Endothelial cell of umbilical vein (primary cell): ENCODE measurements around the gene PGBD2. TPM values are rescaled to one million over a fixed set of nuclear protein-coding genes. Genes with fewer than 3 reads are reported as not detected.

Experiments
- BruUV-seq: library from RNA; stranded (reverse); fragments of 400-500 nt; replicated peaks from 2 replicates; lab custom pipeline; 2021; lab: Mats Ljungman, UMichigan
- CTCF ChIA-PET: fragments of 300-600, 350-600 bp; sonication (Branson Sonifier 250); formaldehyde crosslinking; loops from one replicate; lab custom pipeline; 2021; ENCODE audit warnings: antibody characterized with exemption, inconsistent platforms; lab: Charles Lee
- POLR2A ChIA-PET: fragments of 300-600, 350-600 bp; sonication (Branson Sonifier 250); formaldehyde crosslinking; loops from one replicate; lab custom pipeline; 2021; ENCODE audit warnings: antibody characterized with exemption, inconsistent platforms; lab: Charles Lee
- DNase-seq: peaks from one replicate; pipeline ENCODE4 v3.0.0-alpha.2; 2011; ENCODE audit warnings: low read depth, low spot score
- FAIRE-seq: peaks from 2 replicates; lab custom pipeline; 2011; peaks lifted over from hg19 to GRCh38; lab: Jason Lieb, UNC
- H2AFZ ChIP-seq: 2 replicates; pipeline ENCODE4 v1.6.0; 2012; ENCODE audit warnings: low read depth, low read length, control low read depth, inconsistent platforms
- H3K27ac ChIP-seq: 2 replicates; pipeline ENCODE4 v1.5.1; 2011; ENCODE audit warnings: low read depth, mild to moderate bottlenecking, control low read depth, low read length, moderate library complexity; ENCODE audit not compliant: insufficient read depth
- H3K27me3 ChIP-seq, 2 experiments: 2 replicates each; pipeline versions ENCODE4 v1.6.0 to v1.6.1; 2011; ENCODE audit warnings: low read length in 2 of 2, mixed read lengths in 1 of 2; ENCODE audit not compliant: control insufficient read depth in 2 of 2, insufficient read depth in 2 of 2
- H3K36me3 ChIP-seq, 2 experiments: 2 replicates in 1 of 2; 3 replicates in 1 of 2; pipeline ENCODE4 v1.5.1; 2011; ENCODE audit warnings: low read length in 2 of 2, mild to moderate bottlenecking in 1 of 2, moderate library complexity in 1 of 2; ENCODE audit not compliant: control insufficient read depth in 2 of 2, insufficient read depth in 2 of 2; ENCODE audit errors: extremely low read depth in 1 of 2
- H3K4me1 ChIP-seq: 3 replicates; pipeline ENCODE4 v1.5.1; 2011; ENCODE audit warnings: mild to moderate bottlenecking, low read length; ENCODE audit not compliant: control insufficient read depth, insufficient read depth; ENCODE audit errors: extremely low read depth
- H3K4me2 ChIP-seq: 2 replicates; pipeline ENCODE4 v1.6.1; 2011; ENCODE audit warnings: low read length, control low read depth, mixed read lengths; ENCODE audit not compliant: insufficient read depth
- H3K4me3 ChIP-seq, 3 experiments: fragments of 200-600 bp in 1 of 3; sonication (generic), shearing (Covaris generic) in 1 of 3; replicated peaks in 1 of 3; 2 replicates each; pipeline ENCODE4 v1.5.1; 2011 to 2016; ENCODE audit warnings: control low read depth in 3 of 3, low read length in 3 of 3, mild to moderate bottlenecking in 2 of 3, inconsistent platforms in 1 of 3, low read depth in 1 of 3, moderate library complexity in 1 of 3; ENCODE audit not compliant: insufficient read depth in 1 of 3
- H3K79me2 ChIP-seq: 2 replicates; pipeline ENCODE4 v1.6.0; 2012; ENCODE audit warnings: low read length, inconsistent platforms; ENCODE audit not compliant: control insufficient read depth, insufficient read depth
- H3K9ac ChIP-seq: replicated peaks from 2 replicates; pipeline ENCODE3; 2011; ENCODE audit warnings: low read length, control low read depth; ENCODE audit not compliant: insufficient read depth; ENCODE audit errors: extremely low read depth
- H3K9me1 ChIP-seq: replicated peaks from 3 replicates; pipeline ENCODE4 v1.6.0; 2011; ENCODE audit warnings: mild to moderate bottlenecking, low read length; ENCODE audit not compliant: control insufficient read depth, insufficient read depth; ENCODE audit errors: extremely low read depth
- H3K9me3 ChIP-seq: replicated peaks from 2 replicates; pipeline ENCODE4 v1.5.1; 2012; ENCODE audit warnings: low read length, inconsistent platforms; ENCODE audit not compliant: control insufficient read depth, insufficient read depth
- H4K20me1 ChIP-seq: replicated peaks from 2 replicates; pipeline ENCODE3; 2011; ENCODE audit warnings: mild to moderate bottlenecking, low read length; ENCODE audit not compliant: control insufficient read depth, insufficient read depth; ENCODE audit errors: extremely low read depth
- EZH2 ChIP-seq: IDR thresholded peaks from 2 replicates; pipeline ENCODE4 v1.6.1; 2012; ENCODE audit warnings: borderline replicate concordance, low read depth, mild to moderate bottlenecking, moderate library complexity, low read length, inconsistent platforms; ENCODE audit not compliant: severe bottlenecking
- FOS ChIP-seq: IDR thresholded peaks from 2 replicates; pipeline ENCODE4 v1.6.1; 2011; ENCODE audit warnings: mild to moderate bottlenecking, low read length, moderate library complexity, borderline replicate concordance; ENCODE audit not compliant: insufficient read depth
- GATA2 ChIP-seq: IDR thresholded peaks from 2 replicates; pipeline ENCODE4 v1.7.0; 2011; ENCODE audit warnings: low read depth, mild to moderate bottlenecking, moderate library complexity, mixed read lengths, low read length; ENCODE audit not compliant: insufficient read length, insufficient read depth
- JUN ChIP-seq: IDR thresholded peaks from 2 replicates; pipeline ENCODE4 v1.6.1; 2011; ENCODE audit warnings: borderline replicate concordance, low read depth; ENCODE audit not compliant: insufficient read length, insufficient read depth
- MYC ChIP-seq: IDR thresholded peaks from one replicate; pipeline ENCODE4 v1.6.1; 2011; ENCODE audit warnings: mild to moderate bottlenecking, low read depth, low read length
- POLR2A ChIP-seq: IDR thresholded peaks from 2 replicates; pipeline ENCODE4 v1.6.1; 2012; ENCODE audit warnings: low read depth, mild to moderate bottlenecking, control low read depth, low read length
- POLR2AphosphoS5 ChIP-seq: IDR thresholded peaks from 2 replicates; pipeline ENCODE4 v1.6.1; 2012; ENCODE audit warnings: low read depth, mild to moderate bottlenecking, control low read depth, low read length, moderate library complexity; ENCODE audit not compliant: insufficient read depth
- dilution Hi-C: fragments of 300-500 bp; cut with MboI; formaldehyde crosslinking; loops from one replicate; pipeline ENCODE4 v1.15.0; 2019; ENCODE audit warnings: low sequenced_read_pairs; ENCODE audit not compliant: extremely low pct_ligation_motif_present
- intact Hi-C: fragments of 100-400 bp; cut with micrococcal nuclease; formaldehyde crosslinking; loops from one replicate; pipeline ENCODE4 v1.10.0; 2022
- polyA plus RNA-seq, 4 experiments: library from polyadenylated mRNA; depleted of rRNA in 3 of 4; stranded (reverse) in 3 of 4; unstranded in 1 of 4; fragments of >200 nt; gene quantifications; 2 replicates each; pipeline versions ENCODE4 v1.2.1 to v1.2.3, GENCODE V29; 2011 to 2012; ENCODE audit warnings: missing spikeins in 1 of 4
- total RNA-seq: library from RNA; stranded (reverse); gene quantifications from 2 replicates; pipeline ENCODE4 v1.2.3, GENCODE V29; 2021
- TF ChIP-seq, protein P1 (sequence below), 2 donors: IDR thresholded peaks; 1 replicate in 1 of 2; 2 replicates in 1 of 2; pipeline ENCODE4 v1.5.1; 2011; ENCODE audit warnings: low read length in 2 of 2, mild to moderate bottlenecking in 2 of 2, moderate library complexity in 2 of 2, control low read depth in 1 of 2, inconsistent platforms in 1 of 2, low read depth in 1 of 2; ENCODE audit not compliant: insufficient read depth in 1 of 2; ENCODE audit errors: extremely low read depth in 1 of 2
- TF ChIP-seq, protein P2 (sequence below): IDR thresholded peaks from 2 replicates; pipeline ENCODE4 v1.6.1; 2011; ENCODE audit not compliant: insufficient read depth, insufficient read length

Gene PGBD2
- total and polyA plus RNA-seq, 2 donors (not counting 3 experiments of a cell fraction or from before 2014, with no cell fraction given) = 5.2 to 6.1 TPM

DNA sequence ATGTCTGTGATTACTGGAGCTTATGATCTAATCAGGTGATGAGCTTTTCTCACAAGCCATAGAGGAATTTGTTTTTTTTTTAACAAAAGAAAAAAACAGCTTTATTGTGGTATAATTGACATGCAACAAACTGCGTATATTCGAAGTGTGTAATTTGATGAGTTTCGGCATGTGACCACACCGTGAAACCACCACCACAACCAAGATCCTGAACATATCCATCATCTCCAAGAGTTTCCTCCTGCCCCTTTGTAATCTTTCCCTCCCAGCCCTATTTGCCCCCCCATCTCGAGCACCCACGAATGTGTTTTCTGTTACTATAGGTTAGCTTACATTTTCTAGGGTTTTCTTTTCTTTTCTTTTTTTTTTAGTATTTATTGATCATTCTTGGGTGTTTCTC lies 4.7 kb downstream of the PGBD2 start:
- dilution Hi-C loops = no loop called here
- no peak for FAIRE-seq
- CTCF ChIA-PET = no interaction called here

More for the DNA sequence above, 4.7 kb downstream of the PGBD2 start:
- H3K36me3 ChIP-seq = peaks cover 0 to 5% of the 10 kb centered on the region in 2 experiments
- BruUV-seq = no TSS peak
- DNase-seq = no peak
- no peaks in the 10 kb centered on the region for H3K9me1 ChIP-seq
- no peaks in the 10 kb centered on the region for H3K27me3 ChIP-seq
- POLR2A ChIA-PET = no interaction called here
- no peak overlapping the region for H3K4me2 ChIP-seq
- no peaks in the 10 kb centered on the region for H4K20me1 ChIP-seq
- H3K27ac ChIP-seq = no peak overlapping the region
- TF ChIP-seq GATA2 (no peak), FOS (no peak), JUN (no peak), POLR2A (no peak), MYC (no peak), POLR2AphosphoS5 (no peak), EZH2 (no peak)
- TF ChIP-seq, protein P1, sequence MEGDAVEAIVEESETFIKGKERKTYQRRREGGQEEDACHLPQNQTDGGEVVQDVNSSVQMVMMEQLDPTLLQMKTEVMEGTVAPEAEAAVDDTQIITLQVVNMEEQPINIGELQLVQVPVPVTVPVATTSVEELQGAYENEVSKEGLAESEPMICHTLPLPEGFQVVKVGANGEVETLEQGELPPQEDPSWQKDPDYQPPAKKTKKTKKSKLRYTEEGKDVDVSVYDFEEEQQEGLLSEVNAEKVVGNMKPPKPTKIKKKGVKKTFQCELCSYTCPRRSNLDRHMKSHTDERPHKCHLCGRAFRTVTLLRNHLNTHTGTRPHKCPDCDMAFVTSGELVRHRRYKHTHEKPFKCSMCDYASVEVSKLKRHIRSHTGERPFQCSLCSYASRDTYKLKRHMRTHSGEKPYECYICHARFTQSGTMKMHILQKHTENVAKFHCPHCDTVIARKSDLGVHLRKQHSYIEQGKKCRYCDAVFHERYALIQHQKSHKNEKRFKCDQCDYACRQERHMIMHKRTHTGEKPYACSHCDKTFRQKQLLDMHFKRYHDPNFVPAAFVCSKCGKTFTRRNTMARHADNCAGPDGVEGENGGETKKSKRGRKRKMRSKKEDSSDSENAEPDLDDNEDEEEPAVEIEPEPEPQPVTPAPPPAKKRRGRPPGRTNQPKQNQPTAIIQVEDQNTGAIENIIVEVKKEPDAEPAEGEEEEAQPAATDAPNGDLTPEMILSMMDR (IDR thresholded peaks at IDR 0.05; ENCODE audit: extremely low read depth in 1 of 2, insufficient read depth in 1 of 2, low read depth in 1 of 2, low read length in 2 of 2) = no peak
- TF ChIP-seq, protein P2, sequence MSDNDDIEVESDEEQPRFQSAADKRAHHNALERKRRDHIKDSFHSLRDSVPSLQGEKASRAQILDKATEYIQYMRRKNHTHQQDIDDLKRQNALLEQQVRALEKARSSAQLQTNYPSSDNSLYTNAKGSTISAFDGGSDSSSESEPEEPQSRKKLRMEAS = no peak
- H3K4me1 ChIP-seq = peaks cover 5% of the 10 kb centered on the region
- no peaks in the 10 kb centered on the region for H3K9me3 ChIP-seq
- no peak overlapping the region for H2AFZ ChIP-seq
- H3K9ac ChIP-seq = no peak overlapping the region
- no peaks in the 10 kb centered on the region for H3K79me2 ChIP-seq
- no peak overlapping the region for H3K4me3 ChIP-seq
- intact Hi-C loops = no loop called here
